ENCODE measurements around the gene MAPK8IP3. TPM values are rescaled to one million over a fixed set of nuclear protein-coding genes. Genes with fewer than 3 reads are reported as not detected.

The MAPK8IP3 gene
- total RNA-seq, 3 donors from 2014 or later, result 41.1 to 82.6 (median 71.6) TPM

DNA sequence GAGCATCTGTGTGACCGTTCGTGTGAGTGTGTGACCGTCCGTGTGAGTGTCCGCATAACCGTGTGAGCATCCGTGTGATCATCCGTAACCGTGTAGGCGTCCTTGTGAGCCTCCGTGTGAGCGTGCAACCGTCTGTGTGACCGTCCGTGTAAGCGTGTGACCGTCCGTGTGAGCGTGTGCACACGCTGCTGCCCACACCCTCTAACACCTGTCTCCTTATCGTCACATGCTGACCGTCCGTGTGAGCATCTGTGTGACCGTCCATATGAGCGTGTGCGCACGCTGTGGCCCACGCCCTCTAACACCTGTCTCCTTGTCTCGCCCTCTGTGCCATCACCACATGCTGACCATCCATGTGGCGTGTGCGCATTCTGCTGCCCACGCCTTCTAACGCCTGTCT lies 34.2 kb downstream of the MAPK8IP3 start:
- H3K27me3 ChIP-seq, result no peaks in the 10 kb centered on the region
- no peak overlapping the region for H3K4me3 ChIP-seq
- H3K9me3 ChIP-seq, result no peaks in the 10 kb centered on the region
- H3K27ac ChIP-seq, result no peak overlapping the region
- no peaks in the 10 kb centered on the region for H3K36me3 ChIP-seq
- no peak for DNase-seq (ENCODE audit: low spot score in 2 of 2)
- TF ChIP-seq POLR2AphosphoS5 (IDR thresholded peaks at IDR 0.05) (no peak), POLR2A (IDR thresholded peaks at IDR 0.05) (no peak)
- TF ChIP-seq, protein P1, sequence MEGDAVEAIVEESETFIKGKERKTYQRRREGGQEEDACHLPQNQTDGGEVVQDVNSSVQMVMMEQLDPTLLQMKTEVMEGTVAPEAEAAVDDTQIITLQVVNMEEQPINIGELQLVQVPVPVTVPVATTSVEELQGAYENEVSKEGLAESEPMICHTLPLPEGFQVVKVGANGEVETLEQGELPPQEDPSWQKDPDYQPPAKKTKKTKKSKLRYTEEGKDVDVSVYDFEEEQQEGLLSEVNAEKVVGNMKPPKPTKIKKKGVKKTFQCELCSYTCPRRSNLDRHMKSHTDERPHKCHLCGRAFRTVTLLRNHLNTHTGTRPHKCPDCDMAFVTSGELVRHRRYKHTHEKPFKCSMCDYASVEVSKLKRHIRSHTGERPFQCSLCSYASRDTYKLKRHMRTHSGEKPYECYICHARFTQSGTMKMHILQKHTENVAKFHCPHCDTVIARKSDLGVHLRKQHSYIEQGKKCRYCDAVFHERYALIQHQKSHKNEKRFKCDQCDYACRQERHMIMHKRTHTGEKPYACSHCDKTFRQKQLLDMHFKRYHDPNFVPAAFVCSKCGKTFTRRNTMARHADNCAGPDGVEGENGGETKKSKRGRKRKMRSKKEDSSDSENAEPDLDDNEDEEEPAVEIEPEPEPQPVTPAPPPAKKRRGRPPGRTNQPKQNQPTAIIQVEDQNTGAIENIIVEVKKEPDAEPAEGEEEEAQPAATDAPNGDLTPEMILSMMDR (IDR thresholded peaks at IDR 0.05), result no peak
- intact Hi-C loops (cut with DNase I; ENCODE audit: low total_unique reads), result no loop called here
- no peaks in the 10 kb centered on the region for H3K4me1 ChIP-seq

DNA sequence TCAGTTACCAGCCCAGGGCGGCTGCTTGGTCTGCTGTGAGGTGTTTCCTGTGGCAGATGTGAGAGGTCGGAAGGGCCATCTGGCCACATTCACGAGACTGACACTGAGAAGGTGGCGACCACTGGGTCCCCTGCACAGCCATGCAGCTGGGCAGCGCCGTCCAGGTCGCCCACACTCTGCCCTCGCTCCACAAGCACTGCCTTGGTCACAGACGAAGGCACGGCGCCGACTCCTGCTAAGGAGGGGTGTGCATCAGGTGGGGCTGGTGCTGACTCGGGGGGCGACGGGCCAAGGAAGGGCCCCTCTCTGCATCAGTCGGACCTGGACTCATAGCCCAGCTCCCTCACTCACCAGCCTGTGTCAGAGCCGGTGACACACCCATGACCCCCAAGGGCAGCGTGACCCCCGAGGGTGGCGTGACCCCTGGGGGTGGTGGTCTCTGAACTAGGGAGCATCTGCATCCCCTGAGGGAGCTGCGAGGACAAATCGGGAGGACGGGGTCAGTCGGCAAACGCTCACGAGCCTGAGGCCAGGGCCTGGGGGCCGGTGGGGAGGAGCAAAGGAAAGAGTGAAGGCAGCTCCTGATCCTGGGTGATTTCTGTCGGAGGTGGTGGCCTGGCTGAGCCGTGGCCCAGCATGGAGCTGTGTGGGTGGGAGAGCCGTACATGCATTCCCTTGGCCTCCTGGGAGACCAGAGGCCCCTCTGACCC lies 34.9 kb downstream of the MAPK8IP3 start:
- TF ChIP-seq, protein P1 (IDR thresholded peaks at IDR 0.05), result no peak
- TF ChIP-seq POLR2A (IDR thresholded peaks at IDR 0.05) (no peak), POLR2AphosphoS5 (IDR thresholded peaks at IDR 0.05) (no peak)
- no peak for DNase-seq (ENCODE audit: low spot score in 2 of 2)
- Histone ChIP-seq H3K4me1 (no peaks in the 10 kb centered on the region), H3K36me3 (no peaks in the 10 kb centered on the region), H3K4me3 (no peak overlapping the region), H3K9me3 (no peaks in the 10 kb centered on the region), H3K27me3 (no peaks in the 10 kb centered on the region), H3K27ac (no peak overlapping the region)
- intact Hi-C loops (cut with DNase I; ENCODE audit: low total_unique reads), result no loop called here

DNA sequence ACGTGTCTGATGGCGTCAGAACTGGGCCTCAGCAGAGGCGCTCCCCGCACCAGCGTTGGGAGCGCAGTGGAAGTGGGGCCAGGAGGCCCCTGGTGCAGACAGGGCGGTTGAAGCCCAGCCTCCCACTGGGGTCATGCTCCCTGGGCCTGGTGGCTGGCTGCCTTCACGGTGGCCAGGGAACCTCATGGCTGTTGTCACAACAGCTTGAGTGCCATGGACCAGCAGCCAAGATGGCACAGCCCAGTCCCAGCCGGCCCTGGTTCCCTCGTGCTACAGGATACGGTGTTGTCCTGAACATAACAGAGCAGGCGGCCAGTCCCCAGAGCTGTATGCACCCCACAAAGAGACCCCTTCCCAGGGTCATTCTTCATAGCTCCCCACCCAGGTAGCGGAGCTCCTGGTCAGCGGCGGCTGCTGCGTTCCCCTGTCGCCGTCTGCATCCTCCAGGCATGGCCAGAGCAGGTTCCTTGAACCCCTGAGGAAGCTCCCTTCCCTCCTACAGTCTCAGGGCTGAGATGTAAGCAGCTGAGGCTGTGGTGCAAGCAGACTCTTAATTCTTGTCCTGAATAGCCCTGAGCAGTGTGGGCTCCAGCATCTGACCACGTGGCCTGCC lies 35.7 kb downstream of the MAPK8IP3 start:
- Histone ChIP-seq H3K4me3 (no peak overlapping the region), H3K9me3 (no peaks in the 10 kb centered on the region), H3K27ac (no peak overlapping the region), H3K27me3 (no peaks in the 10 kb centered on the region), H3K4me1 (no peaks in the 10 kb centered on the region), H3K36me3 (no peaks in the 10 kb centered on the region)
- intact Hi-C loops (cut with DNase I; ENCODE audit: low total_unique reads), result no loop called here
- TF ChIP-seq POLR2A (IDR thresholded peaks at IDR 0.05) (no peak), POLR2AphosphoS5 (IDR thresholded peaks at IDR 0.05) (no peak)
- TF ChIP-seq, protein P1 (IDR thresholded peaks at IDR 0.05), result no peak
- no peak for DNase-seq (ENCODE audit: low spot score in 2 of 2)

DNA sequence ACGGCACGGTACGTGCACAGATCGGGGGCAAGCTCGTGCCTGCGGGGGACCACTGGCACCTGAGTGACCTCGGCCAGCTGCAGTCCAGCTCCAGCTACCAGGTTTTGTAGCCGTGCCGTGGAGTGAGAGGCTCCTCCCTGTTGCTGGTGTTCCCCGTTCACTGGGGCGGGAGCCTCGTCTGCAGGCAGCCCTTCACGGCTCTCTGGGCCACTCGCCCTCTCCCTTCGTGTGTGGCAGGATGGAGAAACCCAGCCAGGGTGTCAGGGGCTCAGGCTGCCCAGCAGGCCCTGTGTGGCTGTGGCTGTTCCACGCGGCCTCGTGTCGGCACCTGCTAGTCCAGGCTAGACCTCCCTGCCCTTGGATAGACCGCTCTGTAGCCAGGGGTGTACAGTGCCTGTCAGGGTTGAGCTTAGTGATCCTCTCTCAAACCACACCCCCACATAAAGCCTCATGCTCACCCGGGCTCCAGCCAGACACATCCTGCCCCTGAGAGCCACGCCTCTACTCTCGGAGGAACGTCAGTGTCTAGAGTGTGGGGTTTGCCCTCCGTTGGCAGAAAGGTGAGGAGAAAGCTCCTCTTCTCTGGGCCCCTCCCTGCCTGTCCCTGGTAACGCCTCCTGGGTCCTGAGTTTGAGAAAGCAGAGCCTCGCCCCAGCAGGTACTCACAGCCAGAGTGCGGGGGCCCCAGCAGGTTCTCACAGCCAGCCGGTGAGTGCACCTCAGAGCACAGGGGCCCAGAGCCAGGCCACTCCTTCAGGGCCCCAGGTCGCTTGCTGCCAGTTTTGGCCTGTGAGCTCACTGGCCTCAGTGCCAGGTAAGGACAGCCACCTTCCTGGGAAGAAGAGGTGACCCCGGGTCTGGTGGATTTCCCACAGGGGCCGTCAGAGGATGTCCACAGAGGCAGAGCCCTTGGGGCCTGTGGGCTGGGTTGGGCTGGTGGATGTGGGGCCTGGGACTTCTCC lies 37.7 kb downstream of the MAPK8IP3 start:
- H3K9me3 ChIP-seq, result no peaks in the 10 kb centered on the region
- no peaks in the 10 kb centered on the region for H3K27me3 ChIP-seq
- TF ChIP-seq POLR2AphosphoS5 (IDR thresholded peaks at IDR 0.05) (no peak), POLR2A (IDR thresholded peaks at IDR 0.05) (no peak)
- TF ChIP-seq, protein P1 (IDR thresholded peaks at IDR 0.05), result no peak
- H3K4me3 ChIP-seq, result no peak overlapping the region
- no peak for DNase-seq (ENCODE audit: low spot score in 2 of 2)
- intact Hi-C loops (cut with DNase I; ENCODE audit: low total_unique reads), result no loop called here
- no peak overlapping the region for H3K27ac ChIP-seq
- H3K4me1 ChIP-seq, result no peaks in the 10 kb centered on the region
- H3K36me3 ChIP-seq, result no peaks in the 10 kb centered on the region
